ENCODE results near the gene EVI2B.

GRCh38 chr17:31279401-31279800 lies 34.5 kb downstream of the EVI2B start:
- TF ChIP-seq POLR2AphosphoS5 (IDR thresholded peaks at IDR 0.05; ENCODE audit: low read depth, low read length) (no peak), EZH2 (IDR thresholded peaks at IDR 0.05) (no peak), RAD21 (IDR thresholded peaks at IDR 0.05; ENCODE audit: low read depth) (no peak), ELF1 (IDR thresholded peaks at IDR 0.05; ENCODE audit: borderline replicate concordance, low read depth) (no peak), EZH2phosphoT487 (IDR thresholded peaks at IDR 0.05; ENCODE audit: borderline replicate concordance) (no peak)
- TF ChIP-seq, protein P1, sequence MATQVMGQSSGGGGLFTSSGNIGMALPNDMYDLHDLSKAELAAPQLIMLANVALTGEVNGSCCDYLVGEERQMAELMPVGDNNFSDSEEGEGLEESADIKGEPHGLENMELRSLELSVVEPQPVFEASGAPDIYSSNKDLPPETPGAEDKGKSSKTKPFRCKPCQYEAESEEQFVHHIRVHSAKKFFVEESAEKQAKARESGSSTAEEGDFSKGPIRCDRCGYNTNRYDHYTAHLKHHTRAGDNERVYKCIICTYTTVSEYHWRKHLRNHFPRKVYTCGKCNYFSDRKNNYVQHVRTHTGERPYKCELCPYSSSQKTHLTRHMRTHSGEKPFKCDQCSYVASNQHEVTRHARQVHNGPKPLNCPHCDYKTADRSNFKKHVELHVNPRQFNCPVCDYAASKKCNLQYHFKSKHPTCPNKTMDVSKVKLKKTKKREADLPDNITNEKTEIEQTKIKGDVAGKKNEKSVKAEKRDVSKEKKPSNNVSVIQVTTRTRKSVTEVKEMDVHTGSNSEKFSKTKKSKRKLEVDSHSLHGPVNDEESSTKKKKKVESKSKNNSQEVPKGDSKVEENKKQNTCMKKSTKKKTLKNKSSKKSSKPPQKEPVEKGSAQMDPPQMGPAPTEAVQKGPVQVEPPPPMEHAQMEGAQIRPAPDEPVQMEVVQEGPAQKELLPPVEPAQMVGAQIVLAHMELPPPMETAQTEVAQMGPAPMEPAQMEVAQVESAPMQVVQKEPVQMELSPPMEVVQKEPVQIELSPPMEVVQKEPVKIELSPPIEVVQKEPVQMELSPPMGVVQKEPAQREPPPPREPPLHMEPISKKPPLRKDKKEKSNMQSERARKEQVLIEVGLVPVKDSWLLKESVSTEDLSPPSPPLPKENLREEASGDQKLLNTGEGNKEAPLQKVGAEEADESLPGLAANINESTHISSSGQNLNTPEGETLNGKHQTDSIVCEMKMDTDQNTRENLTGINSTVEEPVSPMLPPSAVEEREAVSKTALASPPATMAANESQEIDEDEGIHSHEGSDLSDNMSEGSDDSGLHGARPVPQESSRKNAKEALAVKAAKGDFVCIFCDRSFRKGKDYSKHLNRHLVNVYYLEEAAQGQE (IDR thresholded peaks at IDR 0.05; ENCODE audit: low read depth) = no peak
- TF ChIP-seq, protein P2, sequence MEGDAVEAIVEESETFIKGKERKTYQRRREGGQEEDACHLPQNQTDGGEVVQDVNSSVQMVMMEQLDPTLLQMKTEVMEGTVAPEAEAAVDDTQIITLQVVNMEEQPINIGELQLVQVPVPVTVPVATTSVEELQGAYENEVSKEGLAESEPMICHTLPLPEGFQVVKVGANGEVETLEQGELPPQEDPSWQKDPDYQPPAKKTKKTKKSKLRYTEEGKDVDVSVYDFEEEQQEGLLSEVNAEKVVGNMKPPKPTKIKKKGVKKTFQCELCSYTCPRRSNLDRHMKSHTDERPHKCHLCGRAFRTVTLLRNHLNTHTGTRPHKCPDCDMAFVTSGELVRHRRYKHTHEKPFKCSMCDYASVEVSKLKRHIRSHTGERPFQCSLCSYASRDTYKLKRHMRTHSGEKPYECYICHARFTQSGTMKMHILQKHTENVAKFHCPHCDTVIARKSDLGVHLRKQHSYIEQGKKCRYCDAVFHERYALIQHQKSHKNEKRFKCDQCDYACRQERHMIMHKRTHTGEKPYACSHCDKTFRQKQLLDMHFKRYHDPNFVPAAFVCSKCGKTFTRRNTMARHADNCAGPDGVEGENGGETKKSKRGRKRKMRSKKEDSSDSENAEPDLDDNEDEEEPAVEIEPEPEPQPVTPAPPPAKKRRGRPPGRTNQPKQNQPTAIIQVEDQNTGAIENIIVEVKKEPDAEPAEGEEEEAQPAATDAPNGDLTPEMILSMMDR (IDR thresholded peaks at IDR 0.05 in 2 of 3, conservative IDR thresholded peaks at IDR 0.05 in 1 of 3; ENCODE audit: borderline replicate concordance in 1 of 3, insufficient read depth in 1 of 3, low read depth in 2 of 3, low read length in 2 of 3) = no peak
